Central memory CD8-positive, alpha-beta T cell (primary cell): ENCODE data around the gene CPT1C.

Experiments
- ATAC-seq: fragments of 150-1000 bp; cut with Tn5 transposase; replicated peaks from 2 replicates; pipeline ENCODE4 v1.10.0; 2022; ENCODE audit warnings: mild to moderate bottlenecking, moderate FRiP score, moderate number of reproducible peaks; ENCODE audit not compliant: poor library complexity, severe bottlenecking; ENCODE audit errors: extremely low read depth
- DNase-seq, 2 donors: peaks; one replicate each; pipeline ENCODE4 v3.0.0; 2021; ENCODE audit warnings: low spot score in 2 of 2
- H3K27ac Mint-ChIP-seq: one replicate; pipeline ENCODE4 v1.8.0; 2022; ENCODE audit warnings: low read depth, mild to moderate bottlenecking, moderate library complexity, mixed read lengths
- H3K27me3 Mint-ChIP-seq: one replicate; pipeline ENCODE4 v1.8.0; 2022; ENCODE audit warnings: mixed read lengths
- H3K36me3 Mint-ChIP-seq: one replicate; pipeline ENCODE4 v1.8.0; 2022; ENCODE audit warnings: mild to moderate bottlenecking, moderate library complexity, mixed read lengths; ENCODE audit not compliant: insufficient read depth
- H3K4me1 Mint-ChIP-seq: one replicate; pipeline ENCODE4 v1.8.0; 2022; ENCODE audit warnings: mixed read lengths
- H3K4me3 Mint-ChIP-seq: one replicate; pipeline ENCODE4 v1.8.0; 2022; ENCODE audit warnings: mild to moderate bottlenecking, moderate library complexity, mixed read lengths
- H3K9me3 Mint-ChIP-seq: one replicate; pipeline ENCODE4 v1.8.0; 2022; ENCODE audit warnings: mixed read lengths

Gene CPT1C

DNA sequence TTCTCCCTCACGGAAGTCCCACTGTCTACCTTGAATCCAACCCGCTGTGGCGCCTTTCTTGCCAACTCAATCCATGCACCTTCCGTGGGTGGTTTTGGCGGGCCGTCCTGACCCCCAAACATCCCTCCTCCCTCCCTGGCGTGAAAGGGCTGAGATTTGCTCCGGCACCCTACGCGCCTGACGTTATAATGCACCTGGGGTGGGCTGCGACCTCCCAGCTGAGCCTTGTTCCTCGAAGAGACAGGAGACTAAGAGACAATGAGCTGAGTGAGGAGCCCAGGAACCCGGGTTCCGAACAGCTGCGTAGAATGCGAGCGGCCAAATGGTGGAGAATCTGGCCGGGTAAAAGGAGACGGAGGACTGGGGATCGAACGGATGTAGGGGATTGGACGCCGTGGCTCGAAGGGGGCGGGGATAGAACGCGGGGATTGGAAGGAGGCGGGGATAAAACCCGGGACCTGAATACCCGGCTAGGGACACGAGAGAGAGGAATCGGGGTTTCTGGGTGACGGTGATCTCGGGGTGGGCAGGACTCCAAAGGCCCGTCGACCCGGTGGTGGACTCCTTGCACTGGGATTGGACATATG is at the start of gene CPT1C:
Gene CPT1C, plus strand, starts transcription at position 461 of the 587 bp plus-strand sequence. CDS start 1,137 bp downstream, outside the sequence.
- H3K4me1 Mint-ChIP-seq: peaks cover 25% of the 10 kb centered on the region
- peak within 1 kb of the TSS; percentile 80 for H3K4me3 Mint-ChIP-seq
- H3K27ac Mint-ChIP-seq: peak within 1 kb of the TSS; percentile 90
- peaks cover 12% of the 10 kb centered on the region for H3K36me3 Mint-ChIP-seq
- ATAC-seq (no peak), DNase-seq (no peak)
- H3K9me3 Mint-ChIP-seq: no peaks in the 10 kb centered on the region
- peaks cover 34% of the 10 kb centered on the region for H3K27me3 Mint-ChIP-seq

DNA sequence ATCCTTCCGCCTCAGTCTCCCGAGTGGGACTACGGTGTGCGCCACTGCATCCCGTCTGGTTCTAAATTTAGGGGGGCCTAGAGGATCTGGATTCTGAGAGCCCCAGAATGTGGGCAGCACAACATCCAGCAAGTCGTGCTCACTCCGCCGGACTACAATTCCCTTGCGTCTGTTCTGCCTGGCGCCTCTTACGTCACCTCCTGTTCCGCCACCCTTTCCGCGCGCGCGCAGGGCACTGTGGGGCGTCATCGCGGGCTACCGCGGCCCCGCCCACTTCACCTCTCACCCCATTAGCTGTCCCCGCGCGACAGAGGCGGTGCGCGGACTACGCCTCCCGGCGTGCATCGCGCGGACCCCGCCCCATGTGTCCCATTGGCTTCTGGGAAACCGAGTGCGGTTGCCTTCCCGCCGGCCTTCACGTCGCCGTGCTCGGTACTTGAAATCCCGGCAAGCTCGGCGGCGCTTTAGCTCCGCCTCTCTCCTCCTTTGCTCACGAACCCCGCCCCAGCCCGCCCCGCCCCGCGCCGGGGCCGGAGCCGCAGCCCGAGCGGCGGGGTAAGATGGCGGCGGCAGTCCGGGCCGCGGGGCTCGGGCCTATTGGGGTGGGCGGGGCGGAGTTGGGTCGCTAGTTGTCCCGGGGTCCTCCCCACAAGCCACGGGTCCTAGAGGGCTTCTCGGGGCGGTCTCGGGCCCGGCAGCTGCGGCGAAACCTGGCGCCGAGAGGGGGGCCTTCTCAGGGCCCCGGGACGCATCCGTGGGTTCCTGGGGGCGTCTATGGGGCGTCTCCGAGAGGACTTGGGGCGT is 49.0 kb upstream of the CPT1C start, which contains the start of gene SCAF1:
Gene SCAF1, plus strand, starts transcription at position 522 of the 804 bp plus-strand sequence. CDS start 2,818 bp downstream, outside the sequence.
- Mint-ChIP-seq H3K36me3 (peaks cover 30% of the 10 kb centered on the region), H3K4me3 (peak within 1 kb of the TSS; percentile 92), H3K4me1 (peaks cover 71% of the 10 kb centered on the region), H3K27ac (peak within 1 kb of the TSS; percentile 96), H3K27me3 (no peaks in the 10 kb centered on the region), H3K9me3 (no peaks in the 10 kb centered on the region)
- peak; percentile 97 to 100 for DNase-seq
- ATAC-seq: peak; percentile 58

DNA sequence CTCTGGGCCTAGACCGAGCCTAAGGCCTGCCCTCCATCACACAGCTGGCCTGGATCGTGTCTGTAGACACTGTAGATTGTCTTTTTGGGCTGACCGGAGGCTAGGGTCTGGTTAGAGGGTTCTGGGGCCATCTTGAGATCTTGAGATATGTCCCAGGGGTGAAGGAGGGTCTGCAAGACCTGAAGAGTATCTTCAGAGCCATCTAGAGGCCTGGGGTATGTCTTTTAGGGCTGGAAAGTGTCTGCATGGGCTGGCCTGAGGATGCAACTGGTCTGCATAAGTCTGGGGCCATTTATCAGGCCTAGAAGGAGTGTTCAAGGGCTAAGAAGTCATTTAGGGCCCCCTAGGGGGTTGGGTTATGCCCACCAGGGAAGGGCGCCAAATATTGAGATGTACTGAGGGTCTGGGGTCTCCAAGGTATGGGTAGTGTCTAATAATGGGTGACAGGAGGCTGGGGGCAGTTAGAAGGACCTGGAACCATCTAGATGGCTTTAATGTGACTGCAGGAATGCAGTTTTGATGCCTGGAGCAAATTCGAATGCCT is 48.4 kb upstream of the CPT1C start:
- peak overlapping the region; percentile 92 for H3K4me3 Mint-ChIP-seq
- H3K9me3 Mint-ChIP-seq: no peaks in the 10 kb centered on the region
- DNase-seq (no peak), ATAC-seq (no peak)
- peaks cover 31% of the 10 kb centered on the region for H3K36me3 Mint-ChIP-seq
- H3K27me3 Mint-ChIP-seq: no peaks in the 10 kb centered on the region
- H3K4me1 Mint-ChIP-seq: peaks cover 70% of the 10 kb centered on the region
- peak overlapping the region; percentile 96 for H3K27ac Mint-ChIP-seq

DNA sequence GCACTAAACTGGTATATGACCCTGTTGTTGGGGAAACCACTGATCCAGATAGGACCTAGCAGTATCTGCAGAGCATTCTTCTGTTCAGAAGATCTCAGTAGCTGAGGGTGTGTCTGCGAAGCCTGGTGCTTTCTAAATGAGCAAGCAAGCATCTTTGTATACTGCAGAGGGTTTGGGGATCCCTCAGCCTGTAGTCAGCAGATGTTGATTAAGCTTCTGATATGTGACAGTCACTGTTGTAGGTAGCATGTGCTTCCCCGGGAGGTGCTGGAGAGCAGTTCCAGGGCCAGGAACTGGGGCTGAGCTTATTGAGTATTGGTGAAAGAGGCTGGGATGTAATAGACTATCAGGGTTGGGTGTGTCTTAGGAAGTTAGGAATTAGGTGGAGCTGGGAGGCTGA is 47.5 kb upstream of the CPT1C start:
- H3K27me3 Mint-ChIP-seq: no peaks in the 10 kb centered on the region
- no peaks in the 10 kb centered on the region for H3K9me3 Mint-ChIP-seq
- no peak overlapping the region for H3K4me3 Mint-ChIP-seq
- DNase-seq: no peak
- H3K36me3 Mint-ChIP-seq: peaks cover 33% of the 10 kb centered on the region
- H3K27ac Mint-ChIP-seq: no peak overlapping the region
- no peak for ATAC-seq
- H3K4me1 Mint-ChIP-seq: peaks cover 60% of the 10 kb centered on the region

DNA sequence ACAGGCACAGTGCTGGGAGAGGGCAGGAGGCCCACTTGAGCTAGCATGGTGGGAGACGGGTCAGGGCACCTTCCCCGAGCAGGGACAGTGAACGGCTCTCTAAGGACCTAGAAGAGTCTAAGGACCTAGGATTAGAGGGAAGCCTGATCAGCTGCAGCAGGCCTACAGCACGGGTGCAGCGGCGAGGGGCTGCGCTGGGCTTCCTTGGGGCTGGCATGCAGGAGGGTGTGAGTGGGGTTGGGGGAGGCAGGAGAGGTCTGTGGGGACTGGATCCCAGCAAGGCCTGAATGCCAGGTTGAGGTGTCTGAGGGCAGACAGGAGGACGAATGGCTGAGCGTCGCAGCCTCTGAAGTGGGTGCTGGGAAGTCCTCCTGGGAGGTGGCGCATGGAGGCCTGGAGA is 45.3 kb upstream of the CPT1C start:
- H3K27ac Mint-ChIP-seq: peak overlapping the region; percentile 57
- no peaks in the 10 kb centered on the region for H3K27me3 Mint-ChIP-seq
- no peak for DNase-seq
- no peaks in the 10 kb centered on the region for H3K9me3 Mint-ChIP-seq
- H3K36me3 Mint-ChIP-seq: peaks cover 37% of the 10 kb centered on the region
- peaks cover 44% of the 10 kb centered on the region for H3K4me1 Mint-ChIP-seq
- no peak overlapping the region for H3K4me3 Mint-ChIP-seq
- ATAC-seq: no peak

DNA sequence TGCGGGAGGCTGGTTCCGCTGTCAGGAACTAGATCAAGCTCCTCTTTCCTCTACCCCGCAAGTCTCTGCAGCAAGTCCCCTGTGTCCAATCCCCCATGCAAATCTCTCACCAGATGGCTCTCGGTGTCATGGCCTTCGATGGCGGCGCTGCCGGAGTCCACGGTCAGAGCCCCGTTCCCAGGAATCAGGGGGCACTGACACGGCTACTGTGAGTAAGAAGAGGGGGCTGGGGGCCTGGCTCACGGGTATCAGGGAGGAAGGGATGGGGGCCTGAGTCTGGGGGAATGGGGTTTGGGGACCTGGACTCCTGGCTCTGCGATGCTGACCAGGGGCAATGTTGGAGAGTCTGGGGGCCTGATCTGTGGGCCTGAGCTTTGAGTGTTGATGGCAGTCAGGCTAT is 44.9 kb upstream of the CPT1C start:
- Mint-ChIP-seq H3K4me1 (peaks cover 40% of the 10 kb centered on the region), H3K27me3 (no peaks in the 10 kb centered on the region), H3K36me3 (peaks cover 34% of the 10 kb centered on the region), H3K4me3 (no peak overlapping the region), H3K27ac (no peak overlapping the region), H3K9me3 (no peaks in the 10 kb centered on the region)
- DNase-seq: no peak
- ATAC-seq: no peak

DNA sequence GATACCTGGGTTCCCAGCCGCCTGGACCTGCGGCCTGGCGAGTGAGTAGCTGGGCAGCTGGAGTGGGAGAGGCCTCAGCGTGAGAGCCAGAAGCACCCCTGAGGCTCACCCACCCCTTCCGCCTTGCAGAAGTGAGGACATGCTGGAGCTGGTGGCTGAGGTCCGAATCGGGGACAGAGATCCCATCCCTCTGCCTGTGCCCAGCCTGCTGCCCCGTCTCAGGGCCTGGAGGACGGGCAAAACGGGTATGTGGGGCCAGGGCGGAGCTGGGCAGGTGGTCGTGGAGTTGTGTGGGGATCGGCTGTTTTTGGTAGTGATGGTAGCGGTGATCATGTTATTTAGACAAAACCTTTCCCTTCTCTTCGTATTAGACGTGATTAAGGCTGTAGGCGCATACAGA is 44.3 kb upstream of the CPT1C start:
- Mint-ChIP-seq H3K9me3 (no peaks in the 10 kb centered on the region), H3K27ac (no peak overlapping the region), H3K4me1 (peaks cover 36% of the 10 kb centered on the region), H3K27me3 (no peaks in the 10 kb centered on the region), H3K4me3 (no peak overlapping the region), H3K36me3 (peaks cover 31% of the 10 kb centered on the region)
- no peak for ATAC-seq
- DNase-seq: no peak

DNA sequence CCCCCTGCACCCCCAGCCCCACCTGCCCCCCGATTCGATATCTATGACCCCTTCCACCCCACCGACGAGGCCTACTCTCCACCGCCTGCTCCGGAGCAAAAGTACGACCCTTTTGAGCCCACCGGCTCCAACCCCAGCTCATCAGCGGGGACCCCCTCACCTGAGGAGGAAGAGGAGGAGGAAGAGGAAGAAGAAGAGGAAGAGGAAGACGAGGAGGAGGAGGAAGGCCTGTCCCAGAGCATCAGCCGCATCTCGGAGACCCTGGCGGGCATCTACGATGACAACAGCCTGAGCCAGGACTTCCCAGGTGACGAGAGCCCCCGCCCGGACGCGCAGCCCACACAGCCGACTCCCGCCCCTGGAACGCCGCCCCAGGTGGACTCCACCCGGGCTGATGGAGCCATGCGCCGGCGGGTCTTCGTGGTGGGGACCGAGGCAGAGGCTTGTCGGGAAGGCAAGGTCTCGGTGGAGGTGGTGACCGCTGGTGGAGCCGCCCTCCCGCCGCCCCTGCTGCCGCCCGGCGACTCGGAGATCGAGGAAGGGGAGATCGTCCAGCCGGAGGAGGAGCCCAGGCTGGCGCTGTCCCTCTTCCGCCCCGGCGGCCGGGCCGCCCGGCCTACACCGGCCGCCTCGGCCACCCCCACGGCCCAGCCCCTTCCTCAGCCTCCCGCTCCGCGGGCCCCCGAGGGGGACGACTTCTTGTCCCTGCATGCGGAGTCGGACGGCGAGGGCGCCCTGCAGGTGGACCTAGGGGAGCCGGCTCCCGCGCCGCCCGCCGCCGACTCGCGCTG is 39.7 kb upstream of the CPT1C start:
- Mint-ChIP-seq H3K36me3 (peaks cover 27% of the 10 kb centered on the region), H3K27ac (no peak overlapping the region), H3K27me3 (no peaks in the 10 kb centered on the region), H3K9me3 (no peaks in the 10 kb centered on the region), H3K4me3 (no peak overlapping the region), H3K4me1 (no peaks in the 10 kb centered on the region)
- no peak for ATAC-seq
- DNase-seq: no peak

DNA sequence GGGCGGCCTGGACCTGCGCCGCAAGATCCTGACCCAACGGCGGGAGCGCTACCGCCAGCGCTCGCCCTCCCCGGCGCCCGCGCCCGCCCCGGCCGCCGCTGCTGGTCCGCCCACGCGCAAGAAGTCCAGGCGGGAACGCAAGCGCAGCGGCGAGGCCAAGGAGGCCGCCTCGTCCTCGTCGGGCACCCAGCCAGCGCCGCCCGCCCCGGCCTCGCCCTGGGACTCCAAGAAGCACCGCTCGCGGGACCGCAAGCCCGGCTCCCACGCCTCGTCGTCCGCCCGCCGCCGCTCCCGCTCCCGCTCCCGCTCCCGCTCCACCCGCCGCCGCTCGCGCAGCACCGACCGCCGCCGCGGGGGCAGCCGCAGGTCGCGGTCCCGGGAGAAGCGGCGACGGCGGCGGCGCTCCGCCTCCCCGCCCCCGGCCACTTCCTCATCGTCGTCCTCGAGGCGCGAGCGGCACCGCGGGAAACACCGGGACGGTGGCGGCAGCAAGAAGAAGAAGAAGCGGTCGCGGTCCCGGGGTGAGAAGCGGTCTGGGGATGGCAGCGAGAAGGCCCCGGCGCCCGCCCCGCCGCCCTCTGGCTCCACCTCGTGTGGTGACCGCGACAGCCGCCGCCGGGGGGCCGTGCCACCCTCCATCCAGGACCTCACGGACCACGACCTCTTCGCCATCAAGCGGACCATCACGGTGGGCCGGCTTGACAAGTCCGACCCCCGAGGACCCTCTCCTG is 38.9 kb upstream of the CPT1C start:
- no peak for ATAC-seq
- DNase-seq: no peak
- H3K9me3 Mint-ChIP-seq: no peaks in the 10 kb centered on the region
- H3K27ac Mint-ChIP-seq: no peak overlapping the region
- peaks cover 25% of the 10 kb centered on the region for H3K36me3 Mint-ChIP-seq
- H3K4me3 Mint-ChIP-seq: no peak overlapping the region
- no peaks in the 10 kb centered on the region for H3K4me1 Mint-ChIP-seq
- no peaks in the 10 kb centered on the region for H3K27me3 Mint-ChIP-seq

DNA sequence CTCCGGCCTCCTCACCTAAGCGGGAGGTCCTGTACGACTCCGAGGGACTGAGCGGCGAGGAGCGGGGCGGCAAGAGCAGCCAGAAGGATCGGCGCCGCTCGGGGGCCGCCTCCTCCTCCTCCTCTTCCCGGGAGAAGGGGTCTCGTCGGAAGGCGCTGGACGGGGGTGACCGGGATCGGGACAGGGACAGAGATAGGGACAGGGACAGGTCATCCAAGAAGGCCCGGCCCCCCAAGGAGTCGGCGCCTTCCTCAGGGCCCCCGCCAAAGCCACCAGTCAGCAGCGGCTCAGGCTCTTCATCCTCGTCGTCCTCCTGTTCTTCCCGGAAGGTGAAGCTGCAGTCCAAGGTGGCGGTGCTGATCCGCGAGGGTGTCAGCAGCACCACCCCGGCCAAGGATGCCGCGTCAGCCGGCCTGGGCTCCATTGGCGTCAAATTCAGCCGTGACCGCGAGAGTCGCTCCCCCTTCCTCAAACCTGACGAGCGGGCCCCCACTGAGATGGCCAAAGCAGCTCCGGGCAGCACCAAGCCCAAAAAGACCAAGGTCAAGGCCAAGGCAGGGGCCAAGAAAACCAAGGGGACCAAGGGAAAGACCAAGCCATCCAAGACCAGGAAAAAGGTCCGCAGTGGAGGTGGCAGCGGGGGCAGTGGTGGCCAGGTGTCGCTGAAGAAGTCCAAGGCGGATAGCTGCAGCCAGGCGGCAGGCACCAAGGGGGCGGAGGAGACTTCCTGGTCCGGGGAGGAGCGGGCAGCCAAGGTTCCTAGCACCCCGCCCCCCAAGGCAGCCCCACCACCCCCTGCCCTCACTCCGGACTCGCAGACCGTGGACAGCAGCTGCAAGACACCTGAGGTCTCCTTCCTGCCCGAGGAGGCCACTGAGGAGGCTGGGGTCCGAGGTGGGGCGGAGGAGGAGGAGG is 38.1 kb upstream of the CPT1C start:
- no peak for ATAC-seq
- no peaks in the 10 kb centered on the region for H3K9me3 Mint-ChIP-seq
- no peak for DNase-seq
- H3K36me3 Mint-ChIP-seq: peaks cover 29% of the 10 kb centered on the region
- no peaks in the 10 kb centered on the region for H3K27me3 Mint-ChIP-seq
- no peak overlapping the region for H3K4me3 Mint-ChIP-seq
- no peaks in the 10 kb centered on the region for H3K4me1 Mint-ChIP-seq
- no peak overlapping the region for H3K27ac Mint-ChIP-seq

DNA sequence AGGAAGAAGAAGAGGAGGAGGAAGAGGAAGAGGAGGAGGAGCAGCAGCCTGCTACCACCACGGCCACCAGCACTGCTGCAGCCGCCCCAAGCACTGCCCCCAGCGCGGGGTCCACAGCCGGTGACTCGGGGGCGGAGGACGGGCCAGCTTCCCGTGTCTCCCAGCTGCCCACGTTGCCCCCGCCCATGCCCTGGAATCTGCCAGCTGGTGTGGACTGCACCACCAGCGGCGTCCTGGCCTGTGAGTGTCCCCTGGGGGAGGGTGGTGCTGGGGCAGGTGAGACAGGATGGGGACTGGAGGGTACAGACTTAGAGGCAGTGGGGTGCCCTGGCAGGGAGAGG is 37.5 kb upstream of the CPT1C start:
- DNase-seq (no peak), ATAC-seq (no peak)
- H3K4me3 Mint-ChIP-seq: no peak overlapping the region
- H3K36me3 Mint-ChIP-seq: peaks cover 27% of the 10 kb centered on the region
- H3K9me3 Mint-ChIP-seq: no peaks in the 10 kb centered on the region
- no peaks in the 10 kb centered on the region for H3K4me1 Mint-ChIP-seq
- H3K27me3 Mint-ChIP-seq: no peaks in the 10 kb centered on the region
- H3K27ac Mint-ChIP-seq: no peak overlapping the region
